Hepatocyte (in vitro differentiated cells): ENCODE results near the gene ATAD3B. TPM values are rescaled to one million over a fixed set of nuclear protein-coding genes. Genes with fewer than 3 reads are reported as not detected.

Experiments used
- DNase-seq: peaks from one replicate; pipeline ENCODE4 v3.0.0-alpha.2; 2016; ENCODE audit warnings: low spot score
- H2AFZ ChIP-seq: fragments of 200-600 bp; sonication (generic); 2 replicates; pipeline ENCODE4 v1.6.0; 2016; ENCODE audit warnings: antibody characterized with exemption, mild to moderate bottlenecking
- H3K27ac ChIP-seq: fragments of 200-600 bp; sonication (generic); 2 replicates; pipeline ENCODE4 v1.5.1; 2016; ENCODE audit warnings: mild to moderate bottlenecking
- H3K27me3 ChIP-seq: fragments of 200-600 bp; sonication (generic); 2 replicates; pipeline ENCODE4 v1.6.1; 2016
- H3K36me3 ChIP-seq: fragments of 200-600 bp; sonication (generic); replicated peaks from 2 replicates; pipeline ENCODE4 v1.5.1; 2016; ENCODE audit warnings: low read depth; ENCODE audit not compliant: insufficient read depth
- H3K4me1 ChIP-seq: fragments of 200-600 bp; sonication (generic); 2 replicates; pipeline ENCODE4 v1.5.1; 2016; ENCODE audit warnings: mild to moderate bottlenecking, moderate library complexity; ENCODE audit not compliant: insufficient read depth
- H3K4me2 ChIP-seq: fragments of 200-600 bp; sonication (generic); 2 replicates; pipeline ENCODE4 v1.6.0; 2016
- H3K4me3 ChIP-seq: fragments of 200-600 bp; sonication (generic); 2 replicates; pipeline ENCODE4 v1.5.1; 2016; ENCODE audit warnings: mild to moderate bottlenecking
- H3K79me2 ChIP-seq: fragments of 200-600 bp; sonication (generic); 2 replicates; pipeline ENCODE4 v1.6.0; 2017; ENCODE audit warnings: mild to moderate bottlenecking
- H3K9me2 ChIP-seq: fragments of 200-600 bp; sonication (generic); replicated peaks from 2 replicates; pipeline ENCODE4 v1.6.0; 2017; ENCODE audit warnings: mild to moderate bottlenecking; ENCODE audit not compliant: insufficient read depth
- H3K9me3 ChIP-seq: fragments of 200-600 bp; sonication (generic); 2 replicates; pipeline ENCODE4 v1.5.1; 2016; ENCODE audit warnings: low read depth, mild to moderate bottlenecking
- H4K20me1 ChIP-seq: fragments of 200-600 bp; sonication (generic); 2 replicates; pipeline ENCODE4 v1.6.0; 2016; ENCODE audit warnings: mild to moderate bottlenecking; ENCODE audit not compliant: insufficient read depth, poor library complexity, severe bottlenecking
- CTCF ChIP-seq: fragments of 200-600 bp; sonication (generic); IDR thresholded peaks from 2 replicates; pipeline ENCODE4 v1.5.1; 2016; ENCODE audit warnings: antibody characterized with exemption, mild to moderate bottlenecking; ENCODE audit not compliant: poor library complexity
- EZH2 ChIP-seq: fragments of 200-600 bp; sonication (generic); IDR thresholded peaks from 2 replicates; pipeline ENCODE4 v1.6.1; 2016; ENCODE audit warnings: antibody characterized with exemption, mild to moderate bottlenecking, borderline replicate concordance
- EZH2phosphoT487 ChIP-seq: fragments of 200-600 bp; sonication (generic); IDR thresholded peaks from one replicate; pipeline ENCODE4 v1.6.1; 2018; ENCODE audit warnings: antibody characterized with exemption, mild to moderate bottlenecking, low read depth, moderate library complexity; ENCODE audit not compliant: unreplicated experiment, severe bottlenecking
- WGBS: methylation state at CpG from one replicate; pipeline ENCODE4 v1.1.6; 2016; ENCODE audit warnings: low lambda C conversion rate; ENCODE audit errors: missing lambda C conversion rate; 5-methylcytosine and 5-hydroxymethylcytosine counted together
- polyA plus RNA-seq: library from polyadenylated mRNA; unstranded; fragments of >200 nt; fragmentation: Nextera tagmentation; extraction: Ambion mirVana; gene quantifications from 2 replicates; pipeline ENCODE4 v1.2.1, GENCODE V29; 2016
- total RNA-seq: library from RNA; depleted of rRNA; stranded (reverse); fragments of >200 nt; gene quantifications from 2 replicates; pipeline ENCODE4 v1.2.3, GENCODE V29; 2014

The ATAD3B gene
- total and polyA plus RNA-seq, 2 experiments from 2014 or later, result 13.4 to 33.2 TPM

- TF ChIP-seq EZH2, result no peak
- TF ChIP-seq CTCF, result no peak
- TF ChIP-seq EZH2phosphoT487, result no peak
- H3K79me2 ChIP-seq, result no peaks in the 10 kb centered on the region
- H3K9me3 ChIP-seq, result no peaks in the 10 kb centered on the region
- H3K4me2 ChIP-seq, result no peak overlapping the region
- WGBS, result 90% methylated on average over 14 of the region's 31 CpGs
- DNase-seq, result no peak
- peaks cover 5% of the 10 kb centered on the region for H4K20me1 ChIP-seq
- no peak overlapping the region for H2AFZ ChIP-seq
- no peaks in the 10 kb centered on the region for H3K4me1 ChIP-seq
- no peaks in the 10 kb centered on the region for H3K36me3 ChIP-seq
- H3K4me3 ChIP-seq, result no peak overlapping the region
- no peaks in the 10 kb centered on the region for H3K9me2 ChIP-seq
- no peaks in the 10 kb centered on the region for H3K27me3 ChIP-seq
- no peak overlapping the region for H3K27ac ChIP-seq
Observed at GRCh38 chr1:1534401-1535154, 63.0 kb downstream of the ATAD3B start.

- no peaks in the 10 kb centered on the region for H3K36me3 ChIP-seq
Observed at GRCh38 chr1:1535201-1536018, 63.8 kb downstream of the ATAD3B start.

GRCh38 chr1:1536019-1536937, 64.7 kb downstream of the ATAD3B start:
- 90% methylated on average over 30 of the region's 48 CpGs for WGBS
- no peak overlapping the region for H2AFZ ChIP-seq

More at GRCh38 chr1:1535201-1536018, 63.8 kb downstream of the ATAD3B start:
- Histone ChIP-seq H3K27ac (no peak overlapping the region), H3K27me3 (no peaks in the 10 kb centered on the region), H3K4me1 (no peaks in the 10 kb centered on the region), H3K9me2 (no peaks in the 10 kb centered on the region), H3K4me3 (no peak overlapping the region), H3K4me2 (no peak overlapping the region), H3K9me3 (no peaks in the 10 kb centered on the region), H2AFZ (no peak overlapping the region), H4K20me1 (peaks cover 5% of the 10 kb centered on the region), H3K79me2 (no peaks in the 10 kb centered on the region)
- 96% methylated on average over 44 of the region's 66 CpGs for WGBS
- TF ChIP-seq CTCF (no peak), EZH2 (no peak)
- no peak for DNase-seq

More at GRCh38 chr1:1536019-1536937, 64.7 kb downstream of the ATAD3B start:
- Histone ChIP-seq H4K20me1 (peaks cover 8% of the 10 kb centered on the region), H3K79me2 (no peaks in the 10 kb centered on the region), H3K27ac (no peak overlapping the region), H3K9me3 (no peaks in the 10 kb centered on the region), H3K9me2 (no peaks in the 10 kb centered on the region), H3K36me3 (no peaks in the 10 kb centered on the region), H3K4me3 (no peak overlapping the region), H3K27me3 (no peaks in the 10 kb centered on the region), H3K4me1 (peaks cover 4% of the 10 kb centered on the region), H3K4me2 (no peak overlapping the region)
- no peak for DNase-seq
- TF ChIP-seq EZH2phosphoT487, result no peak
- no peak for TF ChIP-seq EZH2
- TF ChIP-seq CTCF, result no peak
